Nephron (organoid): ENCODE results near the gene IQCN.

ENCODE experiments used
- H3K27ac Mint-ChIP-seq, 3 experiments: 2 replicates each; pipeline ENCODE4 v1.8.0; 2020; ENCODE audit warnings: mixed read lengths in 3 of 3, mild to moderate bottlenecking in 2 of 3, moderate library complexity in 1 of 3
- H3K27me3 Mint-ChIP-seq: 2 replicates; pipeline ENCODE4 v1.8.0; 2021; ENCODE audit warnings: low read depth, mild to moderate bottlenecking, moderate library complexity, mixed read lengths
- H3K36me3 Mint-ChIP-seq: 2 replicates; pipeline ENCODE4 v1.8.0; 2020; ENCODE audit warnings: low read depth, mixed read lengths
- H3K4me1 Mint-ChIP-seq: 2 replicates; pipeline ENCODE4 v1.8.0; 2020; ENCODE audit warnings: mixed read lengths
- H3K4me3 Mint-ChIP-seq, 3 experiments: 2 replicates each; pipeline ENCODE4 v1.8.0; 2020; ENCODE audit warnings: mild to moderate bottlenecking in 3 of 3, mixed read lengths in 3 of 3, moderate library complexity in 2 of 3
- H3K9me3 Mint-ChIP-seq: 2 replicates; pipeline ENCODE4 v1.8.0; 2020; ENCODE audit warnings: mixed read lengths
- CTCF ChIP-seq, 3 experiments: fragments of 200-600 bp; sonication (generic); IDR thresholded peaks; one replicate each; pipeline ENCODE4 v1.5.0; 2021; ENCODE audit warnings: antibody characterized with exemption in 3 of 3; ENCODE audit not compliant: unreplicated experiment in 3 of 3

IQCN gene

GRCh38 chr19:18262917-18263316 lies 11.3 kb downstream of the IQCN start:
- no peak overlapping the region for H3K4me3 Mint-ChIP-seq
- H3K36me3 Mint-ChIP-seq, result peaks cover 24% of the 10 kb centered on the region
- H3K9me3 Mint-ChIP-seq, result no peaks in the 10 kb centered on the region
- H3K4me1 Mint-ChIP-seq, result no peaks in the 10 kb centered on the region
- H3K27me3 Mint-ChIP-seq, result peaks cover 4% of the 10 kb centered on the region
- no peak overlapping the region for H3K27ac Mint-ChIP-seq
- TF ChIP-seq CTCF (IDR thresholded peaks at IDR 0.05; ENCODE audit: unreplicated experiment in 3 of 3), result no peak

- TF ChIP-seq CTCF (IDR thresholded peaks at IDR 0.05; ENCODE audit: unreplicated experiment in 3 of 3), result no peak
- Mint-ChIP-seq H3K27ac (no peak overlapping the region), H3K27me3 (peaks cover 4% of the 10 kb centered on the region), H3K4me1 (no peaks in the 10 kb centered on the region), H3K36me3 (peaks cover 17% of the 10 kb centered on the region), H3K9me3 (no peaks in the 10 kb centered on the region), H3K4me3 (no peak overlapping the region)
Observed at GRCh38 chr19:18262144-18262543, 12.1 kb downstream of the IQCN start.

GRCh38 chr19:18261474-18261873 lies 12.8 kb downstream of the IQCN start:
- H3K9me3 Mint-ChIP-seq, result no peaks in the 10 kb centered on the region
- peaks cover 11% of the 10 kb centered on the region for H3K36me3 Mint-ChIP-seq
- H3K4me1 Mint-ChIP-seq, result no peaks in the 10 kb centered on the region
- peaks cover 4% of the 10 kb centered on the region for H3K27me3 Mint-ChIP-seq
- no peak overlapping the region for H3K27ac Mint-ChIP-seq
- H3K4me3 Mint-ChIP-seq, result no peak overlapping the region
- TF ChIP-seq CTCF (IDR thresholded peaks at IDR 0.05; ENCODE audit: unreplicated experiment in 3 of 3), result no peak

DNA sequence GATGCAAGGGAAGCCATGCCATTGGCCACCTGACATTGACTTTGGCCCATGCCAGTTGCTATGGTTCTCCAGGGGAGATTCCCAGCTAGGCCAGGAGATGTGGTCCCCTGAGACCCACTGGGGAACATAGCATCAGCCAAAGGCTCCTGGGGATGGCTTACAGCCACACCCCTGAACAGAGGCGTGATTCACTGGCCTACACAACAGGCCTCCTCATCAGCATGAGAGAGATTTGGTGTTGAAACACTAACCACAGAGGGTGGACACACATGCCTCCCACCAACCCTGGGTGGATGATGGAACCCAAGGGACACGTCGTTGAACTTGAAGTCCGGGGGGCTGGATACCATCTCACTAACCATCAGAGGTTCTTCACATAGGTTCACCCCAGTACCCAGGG lies 14.4 kb downstream of the IQCN start:
- Mint-ChIP-seq H3K36me3 (peaks cover 3% of the 10 kb centered on the region), H3K4me3 (no peak overlapping the region), H3K9me3 (no peaks in the 10 kb centered on the region), H3K27me3 (peaks cover 10% of the 10 kb centered on the region), H3K27ac (no peak overlapping the region), H3K4me1 (no peaks in the 10 kb centered on the region)
- TF ChIP-seq CTCF (IDR thresholded peaks at IDR 0.05; ENCODE audit: unreplicated experiment in 3 of 3), result no peak

GRCh38 chr19:18257503-18258470 lies 16.5 kb downstream of the IQCN start:
- peaks cover 29% of the 10 kb centered on the region for H3K27me3 Mint-ChIP-seq
- peaks cover 3% of the 10 kb centered on the region for H3K36me3 Mint-ChIP-seq
- TF ChIP-seq CTCF (IDR thresholded peaks at IDR 0.05; ENCODE audit: unreplicated experiment in 3 of 3), result no peak
- H3K27ac Mint-ChIP-seq, result no peak overlapping the region
- H3K4me1 Mint-ChIP-seq, result no peaks in the 10 kb centered on the region
- no peaks in the 10 kb centered on the region for H3K9me3 Mint-ChIP-seq
- no peak overlapping the region for H3K4me3 Mint-ChIP-seq
